HG02852 (cell line): ENCODE measurements around the gene PLEKHA3.
"Not testable (repeated sequence)": the region's sequence is repeated elsewhere in the genome, so short reads cannot be mapped to it uniquely, and the experiment has no call there.

Experiments used
- ATAC-seq: cut with Tn5 transposase; IDR thresholded peaks from one replicate; pipeline ENCODE4 v1.9.1; 2021; ENCODE audit warnings: mild to moderate bottlenecking, moderate library complexity; ENCODE audit not compliant: unreplicated experiment

The PLEKHA3 gene

DNA sequence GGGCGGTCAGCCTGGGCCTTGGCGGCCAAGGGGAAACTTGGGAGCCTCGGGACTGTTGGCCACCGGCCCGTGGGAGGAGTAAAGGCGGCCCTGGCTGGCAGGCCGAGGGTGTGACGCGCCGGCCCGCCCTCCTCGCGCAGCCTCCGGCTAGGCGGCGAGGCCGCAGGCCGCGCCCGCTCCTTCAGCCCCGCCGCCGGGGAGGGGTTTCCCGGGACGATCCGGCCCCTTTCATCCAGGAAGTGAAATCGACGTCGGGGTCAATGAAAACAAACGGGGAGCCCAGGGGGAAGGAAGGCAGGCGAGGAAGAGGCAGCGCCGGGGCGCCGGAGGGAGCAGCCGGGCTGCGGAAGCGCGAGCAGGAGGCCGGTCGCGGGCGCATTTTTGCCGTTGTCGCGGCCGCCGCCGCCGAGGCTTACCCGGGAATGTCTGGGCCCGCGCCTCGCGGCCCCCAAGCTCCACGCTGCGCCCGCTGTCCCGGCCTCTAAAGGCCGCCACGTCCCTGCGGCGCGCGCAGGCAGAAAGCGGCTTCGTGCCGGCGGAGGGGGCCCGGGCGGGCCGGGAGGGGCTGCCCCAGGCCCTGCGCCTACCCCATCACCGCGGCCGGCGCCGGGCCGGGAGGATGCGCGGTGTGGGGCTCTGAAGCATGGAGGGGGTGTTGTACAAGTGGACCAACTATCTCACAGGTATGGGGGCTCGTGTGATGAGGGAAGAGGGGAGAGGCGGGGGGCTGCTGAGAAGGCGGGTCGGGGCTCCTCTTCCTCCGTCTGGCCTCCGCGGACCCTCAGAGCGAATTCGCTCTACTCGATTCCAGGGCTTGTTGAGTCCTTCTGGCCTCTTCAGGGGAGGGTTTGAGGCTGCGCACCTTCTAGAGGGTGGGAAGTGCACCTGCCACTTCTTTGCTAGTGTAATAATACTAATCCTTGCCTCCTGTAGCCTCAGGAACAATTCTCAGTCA is at the start of gene PLEKHA3:
Gene PLEKHA3 (plus strand): TSS at position 231 of the 955 bp plus-strand sequence. CDS start 413 bp downstream, at position 644.
- ATAC-seq, result peak; percentile 68

DNA sequence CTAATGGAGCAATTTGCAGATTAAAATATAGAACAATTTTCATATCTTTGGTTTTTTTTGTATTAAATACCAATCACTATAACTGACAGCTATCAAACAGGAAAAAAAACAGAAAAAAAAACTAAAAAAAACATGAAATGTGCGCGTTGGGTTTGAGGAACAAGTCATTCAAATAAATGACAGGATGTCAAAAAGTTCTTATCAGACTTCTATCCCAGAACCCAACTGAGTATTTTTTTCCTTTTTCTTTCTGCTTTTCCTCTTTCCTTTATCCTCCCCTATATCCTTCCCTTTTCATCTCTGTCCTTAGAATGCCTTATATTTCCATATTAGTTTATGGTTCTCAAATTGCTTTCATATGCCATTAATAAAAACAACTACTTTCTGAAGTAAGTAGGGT is 43.6 kb upstream of the PLEKHA3 start:
- no peak for ATAC-seq

- no peak for ATAC-seq
These were observed 38.8 kb upstream of the PLEKHA3 start for GRCh38 chr2:178441426-178441825.

GRCh38 chr2:178448968-178449661 is 31.1 kb upstream of the PLEKHA3 start:
- ATAC-seq, result no peak

DNA sequence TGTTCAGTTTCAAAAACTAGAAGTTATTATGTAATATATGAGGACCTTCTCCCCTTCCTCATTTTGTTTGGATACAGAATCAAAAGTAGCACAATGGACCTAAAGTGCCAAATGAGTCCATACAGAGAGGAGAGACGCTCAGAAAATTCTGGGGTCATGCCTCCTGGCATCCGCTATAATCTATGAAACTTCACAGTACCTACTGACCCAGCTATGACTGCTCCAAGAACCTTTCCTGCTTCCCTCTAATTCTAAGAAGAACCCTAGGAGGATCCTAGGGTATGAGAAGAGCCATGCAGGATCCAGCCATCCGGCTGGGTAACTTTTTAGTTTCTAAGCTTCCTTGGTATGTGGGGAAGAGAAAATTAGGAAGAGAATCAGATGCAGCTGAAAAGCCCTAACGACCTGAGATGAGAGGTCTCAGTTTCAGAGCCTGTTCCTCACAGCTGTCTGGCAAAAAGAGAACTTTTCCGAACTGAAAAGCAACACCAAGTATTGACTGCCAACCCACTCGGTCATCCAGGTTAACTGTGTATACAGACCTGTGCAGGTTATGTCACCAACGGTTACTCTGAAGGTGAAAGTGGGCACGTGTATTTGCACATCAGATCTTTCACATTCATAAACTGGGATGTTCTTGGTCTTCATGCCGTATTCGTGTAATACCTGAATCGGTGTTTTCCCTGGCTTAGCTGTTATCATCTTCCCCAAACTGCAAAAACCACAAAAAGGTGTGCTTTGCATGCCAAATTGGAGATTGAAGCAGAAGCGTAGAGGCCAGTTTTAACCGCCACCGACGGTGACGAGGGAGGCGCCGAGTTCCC is 30.3 kb upstream of the PLEKHA3 start:
- ATAC-seq, result peak; percentile 7

GRCh38 chr2:178450524-178450773 is 29.8 kb upstream of the PLEKHA3 start:
- ATAC-seq, result peak; percentile 49

- ATAC-seq, result peak; percentile 84
These were observed 29.3 kb upstream of the PLEKHA3 start, which contains the start of the genes PJVK and PRKRA for GRCh38 chr2:178450774-178451525. PJVK (plus strand) TSS chr2:178451378; CDS start chr2:178453410, 2,032 bp downstream. PRKRA (minus strand) TSS chr2:178451175; CDS start chr2:178451030, 145 bp downstream.

- no peak for ATAC-seq
These were observed 27.9 kb upstream of the PLEKHA3 start for GRCh38 chr2:178452334-178452733.

GRCh38 chr2:178452870-178453269 is 27.4 kb upstream of the PLEKHA3 start:
- no peak for ATAC-seq

DNA sequence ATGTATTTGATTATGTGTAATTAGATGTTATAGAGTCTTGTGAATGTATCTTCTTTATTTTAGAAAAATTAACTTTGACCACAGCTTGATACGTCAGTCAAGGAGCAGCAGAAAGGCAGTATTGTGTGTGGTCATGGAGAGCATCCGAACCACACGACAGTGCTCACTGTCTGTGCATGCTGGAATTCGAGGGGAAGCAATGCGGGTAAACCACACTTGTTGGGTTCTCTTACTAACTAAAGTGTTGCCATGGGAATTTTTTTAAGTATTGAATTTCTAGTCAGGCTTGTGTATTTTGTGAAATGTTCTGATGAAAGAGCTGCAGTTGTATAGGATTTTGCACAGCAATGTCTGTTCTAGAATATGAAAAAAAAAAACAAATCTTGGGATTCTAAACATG is 24.3 kb upstream of the PLEKHA3 start:
- ATAC-seq, result no peak

DNA sequence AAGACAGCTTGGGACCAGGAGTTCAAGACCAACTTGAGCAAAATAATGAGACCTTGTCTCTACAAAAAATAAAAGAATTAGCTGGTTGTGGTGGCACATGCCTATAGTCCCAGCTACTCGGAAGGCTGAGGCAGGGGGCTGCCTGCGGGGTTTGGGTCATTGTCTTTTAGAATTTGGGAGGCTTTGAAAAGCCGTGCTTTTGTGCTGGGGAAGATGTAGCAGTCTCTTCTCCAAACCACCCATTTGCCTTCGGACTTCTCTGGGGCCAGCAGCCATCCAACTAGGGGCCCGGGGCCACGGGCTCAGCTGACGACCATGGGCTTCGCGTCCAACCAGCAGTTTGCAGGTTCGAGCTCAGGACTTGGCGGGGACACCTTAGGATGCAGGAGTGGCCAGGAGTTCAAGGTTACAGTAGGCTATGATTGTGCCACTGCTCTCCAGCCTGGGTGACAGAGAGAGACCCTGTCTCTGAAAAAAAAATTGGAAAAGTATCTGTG is 22.8 kb upstream of the PLEKHA3 start:
- no peak for ATAC-seq

DNA sequence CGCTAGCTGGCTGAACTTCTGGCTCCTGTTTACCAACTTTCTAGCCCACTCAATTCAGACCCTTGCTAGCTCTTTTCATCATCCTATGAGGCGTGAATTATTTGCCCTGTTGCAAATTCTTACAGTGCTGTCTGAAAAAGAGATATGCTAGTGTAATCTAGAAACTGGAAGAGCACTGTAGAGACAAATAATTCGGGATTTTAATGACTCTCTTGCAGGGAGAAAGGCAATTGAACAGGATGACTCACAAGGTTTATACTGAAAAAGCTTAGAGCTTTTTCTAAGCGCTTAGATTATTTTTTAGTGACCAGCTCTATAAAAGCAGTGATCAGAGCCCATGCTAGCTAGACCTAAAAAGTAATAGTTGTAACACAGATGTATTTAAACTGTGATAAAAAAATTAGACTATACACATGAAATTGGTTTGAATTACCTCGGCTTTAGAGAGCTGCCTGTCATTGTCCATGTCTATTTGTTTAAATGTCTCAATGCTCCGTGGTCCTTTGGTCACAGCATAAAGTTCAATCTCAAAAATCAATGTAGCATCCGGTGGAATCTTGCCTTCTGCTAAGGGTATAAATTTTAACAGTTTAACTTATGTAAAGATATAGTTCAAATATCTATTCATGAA is 10.9 kb upstream of the PLEKHA3 start:
- no peak for ATAC-seq

DNA sequence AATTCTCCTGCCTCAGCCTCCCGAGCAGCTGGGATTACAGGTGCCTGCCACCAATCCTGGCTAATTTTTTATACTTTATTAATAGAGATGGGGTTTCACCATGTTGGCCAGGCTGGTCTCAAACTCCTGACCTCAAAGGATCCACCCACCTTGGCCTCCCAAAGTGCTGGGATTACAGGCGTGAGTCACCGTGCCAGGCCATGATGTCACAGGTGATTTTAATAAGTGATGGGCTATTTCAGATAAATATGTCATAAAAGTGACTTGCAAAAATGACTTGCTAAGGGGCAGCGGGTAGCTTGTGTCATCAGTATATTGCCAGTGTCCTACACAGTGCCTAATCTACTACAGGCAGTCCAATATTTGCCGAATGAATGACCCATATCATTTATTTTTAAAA is 8.9 kb upstream of the PLEKHA3 start:
- ATAC-seq, result not testable (repeated sequence)

- no peak for ATAC-seq
These were observed 6.9 kb upstream of the PLEKHA3 start for GRCh38 chr2:178473373-178473772.

DNA sequence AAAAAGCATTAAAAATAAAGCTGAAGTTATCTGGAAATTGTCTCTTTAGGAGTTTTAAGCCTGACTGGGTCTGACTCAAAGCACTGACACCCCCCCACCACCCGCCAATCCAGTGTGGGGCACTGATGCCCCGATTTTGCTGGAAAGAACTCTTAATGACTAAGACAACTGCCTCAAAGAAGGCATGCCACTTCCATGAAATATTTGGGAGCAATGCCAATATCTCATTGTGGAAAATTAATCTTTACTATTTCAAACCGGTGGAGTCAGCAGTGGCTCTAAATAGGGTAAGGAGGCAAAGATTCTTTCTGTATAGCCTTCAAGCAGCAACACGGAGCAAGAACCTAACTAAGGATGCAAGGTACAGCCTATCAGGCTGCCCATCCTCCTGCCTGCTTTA is 6.3 kb upstream of the PLEKHA3 start:
- no peak for ATAC-seq

DNA sequence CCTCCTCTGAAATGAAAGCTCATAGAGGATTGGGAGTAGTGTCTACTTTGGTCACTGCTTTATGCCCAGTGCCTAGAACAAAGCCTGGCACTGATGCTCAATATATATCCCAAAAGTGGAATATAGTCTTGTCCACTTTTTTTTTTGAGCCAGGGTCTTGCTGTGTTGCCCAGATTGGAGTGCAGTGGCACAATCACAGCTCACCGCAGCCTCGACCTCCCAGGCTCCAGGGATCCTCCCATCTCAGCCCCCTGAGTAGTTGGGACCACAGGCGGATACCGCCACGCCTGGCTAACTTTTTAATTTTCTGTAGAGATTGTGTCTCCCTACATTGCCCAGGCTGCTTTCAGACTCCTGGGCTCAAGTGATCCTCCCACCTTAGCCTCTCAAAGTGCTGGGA is 5.7 kb upstream of the PLEKHA3 start:
- ATAC-seq, result no peak

DNA sequence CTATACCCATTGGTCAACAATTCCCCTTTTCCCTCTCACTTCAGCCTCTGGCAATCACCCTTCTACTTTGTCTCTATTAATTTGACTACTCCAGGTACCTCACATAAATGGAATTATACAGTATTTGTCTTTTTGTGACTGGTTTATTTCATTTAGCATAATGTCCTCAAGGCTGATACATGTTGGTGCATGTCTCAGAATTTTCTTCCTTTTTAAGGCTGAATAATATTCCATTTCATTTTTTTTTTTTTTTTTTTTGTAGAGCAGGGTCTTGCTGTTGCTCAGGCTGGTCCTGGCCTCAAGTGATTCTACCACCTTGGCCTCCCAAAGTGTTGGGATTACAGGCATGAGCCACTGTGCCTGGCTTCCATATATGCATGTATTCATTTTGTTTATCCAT is 3.8 kb upstream of the PLEKHA3 start:
- no peak for ATAC-seq

- no peak for ATAC-seq
These were observed 2.7 kb upstream of the PLEKHA3 start for GRCh38 chr2:178477443-178478129.

- ATAC-seq, result peak; percentile 0
These were observed 2.2 kb upstream of the PLEKHA3 start for GRCh38 chr2:178478130-178478438.
